Measurements from ENCODE around the gene ENTPD2.

- TF ChIP-seq CTCF (IDR thresholded peaks at IDR 0.05): no peak
- TF ChIP-seq POLR2A (IDR thresholded peaks at IDR 0.05): no peak
These were observed 32.9 kb downstream of the ENTPD2 start for GRCh38 chr9:137020771-137021567.

Data from tibial nerve (tissue), 3 donors.